GM19463 (cell line): Measurements from ENCODE around the gene PIK3CD.

Experiments
- ATAC-seq: cut with Tn5 transposase; IDR thresholded peaks from one replicate; pipeline ENCODE4 v1.9.1; 2021; ENCODE audit warnings: mild to moderate bottlenecking, moderate library complexity; ENCODE audit not compliant: unreplicated experiment

The PIK3CD gene

GRCh38 chr1:9651565-9652378, at the start of gene PIK3CD:
Gene PIK3CD (plus strand): TSS chr1:9651731. CDS start chr1:9710456, 58,725 bp downstream.
- ATAC-seq: peak; percentile 36

DNA sequence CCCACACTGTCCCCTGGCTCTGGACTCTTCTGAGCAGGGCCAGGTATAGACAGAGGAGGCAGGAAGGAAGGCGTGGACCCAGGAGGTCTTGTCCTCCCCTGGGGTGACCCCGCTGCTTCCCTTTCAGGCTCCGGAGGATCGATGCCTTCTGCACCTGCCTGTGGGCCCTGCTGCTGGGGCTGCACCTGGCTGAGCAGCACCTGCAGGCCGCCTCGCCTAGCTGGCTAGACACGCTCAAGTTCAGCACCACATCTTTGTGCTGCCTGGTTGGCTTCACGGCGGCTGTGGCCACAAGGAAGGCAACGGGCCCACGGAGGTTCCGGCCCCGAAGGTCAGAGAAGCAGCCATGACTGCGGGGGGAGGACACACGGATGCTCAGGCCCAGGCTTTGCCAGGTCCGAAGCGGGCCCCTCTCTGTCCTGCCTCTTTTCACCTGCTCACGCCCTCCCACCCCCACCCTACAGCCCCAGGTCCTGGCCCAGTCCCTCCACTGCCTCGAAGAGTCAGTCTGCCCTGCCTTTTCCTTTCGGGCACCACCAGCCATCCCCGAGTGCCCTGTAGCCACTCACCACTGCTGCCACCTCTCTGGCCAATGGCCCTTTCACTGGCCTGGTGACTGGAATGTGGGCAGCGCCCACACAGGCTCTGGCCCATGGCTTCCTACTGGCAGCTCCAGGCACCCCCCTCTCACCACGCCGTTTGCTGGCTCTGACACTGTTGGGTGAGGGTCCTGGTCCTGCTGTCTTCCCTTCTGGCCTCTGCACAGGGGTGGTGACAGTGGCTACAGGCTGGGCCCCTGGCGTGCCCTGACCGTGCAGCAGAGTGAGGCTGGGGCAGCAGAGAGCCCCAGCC, 49.4 kb upstream of the PIK3CD start:
- ATAC-seq: no peak

GRCh38 chr1:9602794-9603167, 48.8 kb upstream of the PIK3CD start:
- ATAC-seq: no peak

- no peak for ATAC-seq
Measured at GRCh38 chr1:9603307-9603706, 48.2 kb upstream of the PIK3CD start.

DNA sequence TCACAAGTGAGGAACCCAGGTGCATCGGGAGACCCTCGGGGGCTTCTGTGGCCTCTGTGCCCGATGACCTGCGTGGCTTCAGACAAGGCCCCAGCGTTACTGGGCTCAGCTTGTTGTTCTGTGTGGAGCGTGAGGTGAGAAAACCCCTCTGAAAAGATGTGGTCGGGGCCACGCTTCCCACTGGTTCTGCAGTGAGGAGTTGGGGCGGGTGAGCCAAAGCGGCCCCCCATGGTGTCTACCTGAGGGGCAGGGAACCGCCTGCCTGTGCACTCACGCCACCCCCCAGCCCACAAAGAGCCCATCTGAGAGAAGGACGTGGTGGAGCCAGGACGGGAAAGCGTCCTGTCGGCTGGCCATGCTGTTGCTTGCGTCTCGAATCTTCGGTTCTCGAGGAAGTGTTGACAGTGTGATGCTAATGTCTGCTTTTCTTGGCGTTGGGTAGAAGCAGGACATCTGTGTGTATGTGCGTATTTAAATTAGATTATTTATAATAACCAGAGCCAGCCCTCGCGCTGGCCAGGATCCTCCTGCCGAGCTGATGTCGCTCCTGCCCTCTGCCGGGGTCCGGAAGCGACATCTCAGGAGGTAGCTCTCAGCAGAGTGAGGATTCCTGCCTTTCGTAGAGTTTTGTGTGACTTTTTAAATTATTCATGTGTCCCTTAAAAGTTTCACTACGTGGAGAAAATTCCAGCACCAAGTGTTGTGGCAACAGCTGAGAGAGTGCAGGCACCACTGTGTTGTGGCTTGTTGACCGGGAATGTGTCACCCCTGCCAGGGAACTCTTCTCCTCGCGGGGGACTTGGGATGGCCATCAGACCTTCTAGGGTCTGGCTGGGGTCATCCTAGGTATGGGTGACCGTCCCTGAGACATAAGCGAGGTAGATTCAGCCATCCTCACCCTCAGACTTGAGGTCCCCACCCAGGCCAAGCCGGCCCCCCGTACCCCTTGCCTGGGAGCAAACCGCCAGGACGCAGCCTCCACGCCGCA, 47.5 kb upstream of the PIK3CD start:
- ATAC-seq: no peak

DNA sequence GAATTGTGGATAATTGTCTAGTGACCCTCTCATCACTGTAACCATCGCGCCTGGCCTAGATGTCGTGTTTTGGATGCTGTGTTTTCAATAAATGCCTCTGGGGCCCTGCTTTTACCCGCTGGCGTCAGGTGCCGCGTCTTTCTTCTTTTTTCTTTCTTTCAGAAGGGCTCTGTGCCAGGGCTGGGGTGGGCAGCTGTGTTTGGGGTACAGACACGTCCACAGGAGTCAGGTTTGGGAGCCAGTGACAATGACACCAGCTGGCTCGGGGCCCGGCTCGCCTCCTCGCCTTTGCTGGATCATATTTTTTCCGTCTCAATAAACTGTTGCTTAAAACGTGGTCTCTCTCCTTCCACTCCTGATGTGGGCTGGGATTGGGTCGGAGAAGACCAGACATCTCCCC, 46.7 kb upstream of the PIK3CD start:
- no peak for ATAC-seq

DNA sequence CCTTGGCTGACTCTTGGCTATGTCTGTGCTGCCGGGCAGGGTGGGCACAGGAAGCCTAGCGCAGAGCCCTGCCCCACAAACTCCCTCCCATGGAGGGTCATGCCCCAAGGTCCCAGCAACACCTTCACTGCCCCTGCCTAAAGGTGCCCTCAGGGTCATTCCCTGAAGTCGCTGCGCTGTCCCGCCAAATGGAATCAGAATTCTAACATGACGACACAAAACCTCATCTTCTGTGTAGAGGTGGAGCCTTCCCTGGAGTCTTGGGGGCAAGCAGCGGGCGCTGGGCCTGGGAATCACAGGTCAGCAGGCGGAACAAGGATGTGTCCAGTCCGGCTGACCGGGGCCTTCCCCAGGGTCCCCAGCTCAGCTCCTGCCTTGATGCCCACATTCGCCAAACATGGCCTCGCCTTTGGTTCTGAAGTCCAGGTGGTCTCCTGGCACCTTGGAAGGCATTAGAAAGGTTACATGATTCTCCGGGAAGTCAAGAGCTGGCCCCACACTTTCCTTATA, 45.5 kb upstream of the PIK3CD start:
- ATAC-seq: no peak

GRCh38 chr1:9606458-9606857, 45.1 kb upstream of the PIK3CD start:
- ATAC-seq: no peak

GRCh38 chr1:9606948-9607347, 44.6 kb upstream of the PIK3CD start:
- no peak for ATAC-seq

GRCh38 chr1:9607352-9607751, 44.2 kb upstream of the PIK3CD start:
- ATAC-seq: no peak

- no peak for ATAC-seq
Measured at GRCh38 chr1:9609998-9610397, 41.5 kb upstream of the PIK3CD start.

DNA sequence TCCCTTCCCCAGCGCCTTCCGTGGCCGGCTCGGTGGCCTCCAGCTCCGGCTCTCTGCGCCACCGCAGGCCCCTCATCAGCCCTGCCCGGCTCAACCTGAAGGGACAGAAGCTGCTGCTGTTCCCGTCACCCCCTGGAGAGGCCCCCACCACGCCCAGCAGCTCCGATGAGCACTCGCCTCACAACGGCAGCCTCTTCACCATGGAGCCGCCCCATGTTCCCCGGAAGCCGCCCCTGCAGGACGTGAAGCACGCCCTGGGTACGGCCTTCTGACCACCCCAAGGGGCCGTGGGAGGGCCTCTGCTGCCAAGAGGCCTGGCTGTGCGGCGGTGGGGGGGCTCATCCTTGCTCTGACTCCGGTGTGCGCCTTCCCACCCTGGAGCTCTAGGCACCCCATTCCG, 41.0 kb upstream of the PIK3CD start:
- ATAC-seq: no peak

DNA sequence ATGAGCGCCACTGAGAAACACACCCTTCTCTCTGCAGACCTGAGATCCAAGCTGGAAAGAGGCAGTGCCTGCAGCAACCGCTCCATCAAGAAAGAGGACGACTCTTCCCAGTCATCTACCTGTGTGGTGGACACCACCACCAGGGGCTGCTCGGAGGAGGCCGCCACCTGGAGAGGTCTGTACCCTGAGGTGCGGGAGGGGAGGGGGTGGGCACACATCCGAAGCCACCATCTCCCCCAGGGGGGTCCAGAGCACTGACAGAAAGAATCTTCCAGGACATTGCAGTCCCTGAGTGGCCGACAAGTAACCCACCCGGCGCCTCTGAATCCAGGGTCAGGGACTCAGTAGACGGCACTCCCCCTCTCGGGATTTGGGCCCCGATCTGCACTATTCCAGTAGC, 39.8 kb upstream of the PIK3CD start:
- no peak for ATAC-seq

GRCh38 chr1:9612162-9612845, 39.2 kb upstream of the PIK3CD start:
- no peak for ATAC-seq

- ATAC-seq: no peak
Measured at GRCh38 chr1:9612871-9613624, 38.5 kb upstream of the PIK3CD start.

DNA sequence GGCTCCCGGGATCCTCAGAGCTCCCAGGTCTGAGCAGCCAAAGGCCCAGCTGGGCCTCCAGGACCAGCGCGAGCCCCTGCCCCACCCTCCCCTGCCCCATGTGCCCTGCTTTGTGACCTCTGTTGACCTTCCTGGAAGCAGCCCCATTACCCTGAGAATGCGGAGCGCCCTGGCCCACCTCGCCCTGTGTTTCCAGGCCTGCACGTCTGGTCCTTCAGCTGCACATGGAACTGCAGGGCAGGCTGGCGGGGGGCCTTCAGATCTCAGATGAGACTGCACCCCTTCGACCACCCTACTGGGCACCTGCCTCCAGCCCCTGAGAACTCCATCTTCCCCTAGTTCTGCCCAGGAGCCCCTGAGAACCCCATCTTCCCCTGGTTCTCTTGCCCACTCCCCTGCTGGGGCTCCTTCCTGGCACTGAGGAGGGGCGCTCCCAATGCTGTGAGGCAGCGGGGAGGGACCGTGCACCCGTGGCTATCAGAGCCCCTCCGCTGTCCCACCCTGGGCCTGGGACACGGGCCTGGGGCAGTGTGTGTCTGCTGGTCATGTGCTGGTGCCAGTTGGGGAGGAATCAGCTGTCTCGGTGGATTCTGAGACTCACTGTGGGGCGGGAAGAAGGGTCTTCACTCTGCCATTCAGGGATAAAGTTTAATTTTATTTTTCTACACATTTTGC, 37.8 kb upstream of the PIK3CD start:
- no peak for ATAC-seq

GRCh38 chr1:9615316-9616063, 36.0 kb upstream of the PIK3CD start:
- no peak for ATAC-seq
